HEK293 (cell line): ENCODE data around the gene RPS10.

Experiments
- GLIS1 ChIP-seq: fragments of 450-650 bp; formaldehyde crosslinking; IDR thresholded peaks from 2 replicates; pipeline ENCODE4 v1.5.1; 2016; ENCODE audit warnings: missing biosample characterization, missing genetic modification characterization
- KLF17 ChIP-seq: fragments of 450-650 bp; formaldehyde crosslinking; IDR thresholded peaks from 2 replicates; pipeline ENCODE4 v1.5.1; 2016; ENCODE audit warnings: missing biosample characterization, missing genetic modification characterization
- PATZ1 ChIP-seq: fragments of 450-650 bp; formaldehyde crosslinking; IDR thresholded peaks from 2 replicates; pipeline ENCODE4 v1.5.1; 2016; ENCODE audit warnings: missing biosample characterization, missing genetic modification characterization
- TCF7L2 ChIP-seq: IDR thresholded peaks from 2 replicates; pipeline ENCODE4 v1.6.1; 2011; ENCODE audit warnings: low read depth, mild to moderate bottlenecking, inconsistent platforms, low read length, moderate library complexity, borderline replicate concordance
- ZBTB10 ChIP-seq: fragments of 450-650 bp; formaldehyde crosslinking; IDR thresholded peaks from 2 replicates; pipeline ENCODE4 v1.5.1; 2016; ENCODE audit warnings: missing biosample characterization, missing genetic modification characterization
- ZBTB11 ChIP-seq: fragments of 450-650 bp; formaldehyde crosslinking; conservative IDR thresholded peaks from 2 replicates; pipeline ENCODE4 v1.5.1; 2016; ENCODE audit warnings: low read depth, missing biosample characterization, missing genetic modification characterization
- ZBTB20 ChIP-seq: fragments of 450-650 bp; formaldehyde crosslinking; IDR thresholded peaks from 2 replicates; pipeline ENCODE4 v1.5.1; 2016; ENCODE audit warnings: missing biosample characterization, missing genetic modification characterization
- ZBTB6 ChIP-seq: fragments of 450-650 bp; formaldehyde crosslinking; IDR thresholded peaks from 2 replicates; pipeline ENCODE4 v1.5.1; 2017; ENCODE audit warnings: missing biosample characterization, missing genetic modification characterization
- ZBTB8A ChIP-seq: fragments of 450-650 bp; formaldehyde crosslinking; IDR thresholded peaks from 2 replicates; pipeline ENCODE4 v1.5.1; 2016; ENCODE audit warnings: missing biosample characterization, missing genetic modification characterization
- ZNF148 ChIP-seq: fragments of 450-650 bp; formaldehyde crosslinking; IDR thresholded peaks from 2 replicates; pipeline ENCODE4 v1.5.0; 2017; ENCODE audit warnings: missing biosample characterization, missing genetic modification characterization, borderline replicate concordance
- ZNF169 ChIP-seq: fragments of 450-650 bp; formaldehyde crosslinking; IDR thresholded peaks from 2 replicates; pipeline ENCODE4 v1.5.1; 2016; ENCODE audit warnings: missing biosample characterization, missing genetic modification characterization
- ZNF211 ChIP-seq: fragments of 450-650 bp; formaldehyde crosslinking; IDR thresholded peaks from 2 replicates; pipeline ENCODE4 v1.5.1; 2016; ENCODE audit warnings: low read depth, missing biosample characterization, missing genetic modification characterization
- ZNF335 ChIP-seq: fragments of 450-650 bp; formaldehyde crosslinking; conservative IDR thresholded peaks from 2 replicates; pipeline ENCODE4 v1.5.1; 2016; ENCODE audit warnings: missing biosample characterization, missing genetic modification characterization
- ZNF354C ChIP-seq: fragments of 450-650 bp; formaldehyde crosslinking; IDR thresholded peaks from 2 replicates; pipeline ENCODE4 v1.5.1; 2016; ENCODE audit warnings: missing biosample characterization, missing genetic modification characterization, low read depth, borderline replicate concordance
- ZNF366 ChIP-seq: fragments of 450-650 bp; formaldehyde crosslinking; conservative IDR thresholded peaks from 2 replicates; pipeline ENCODE4 v1.5.1; 2016; ENCODE audit warnings: missing biosample characterization, missing genetic modification characterization
- ZNF37A ChIP-seq: fragments of 450-650 bp; IDR thresholded peaks from 2 replicates; pipeline ENCODE4 v1.5.1; 2018; ENCODE audit warnings: missing biosample characterization, missing genetic modification characterization
- ZNF394 ChIP-seq: fragments of 450-650 bp; formaldehyde crosslinking; IDR thresholded peaks from 2 replicates; pipeline ENCODE4 v1.5.1; 2016; ENCODE audit warnings: missing biosample characterization, missing genetic modification characterization, mild to moderate bottlenecking, moderate library complexity, borderline replicate concordance
- ZNF548 ChIP-seq: fragments of 450-650 bp; formaldehyde crosslinking; IDR thresholded peaks from 2 replicates; pipeline ENCODE4 v1.5.1; 2016; ENCODE audit warnings: missing biosample characterization, missing genetic modification characterization
- ZNF561 ChIP-seq: fragments of 450-650 bp; IDR thresholded peaks from 2 replicates; pipeline ENCODE4 v1.5.1; 2018; ENCODE audit warnings: missing biosample characterization, missing genetic modification characterization, borderline replicate concordance
- ZNF610 ChIP-seq: fragments of 450-650 bp; formaldehyde crosslinking; IDR thresholded peaks from 2 replicates; pipeline ENCODE4 v1.5.1; 2016; ENCODE audit warnings: missing biosample characterization, missing genetic modification characterization, borderline replicate concordance
- ZNF626 ChIP-seq: fragments of 450-650 bp; sonication (Bioruptor Pico); formaldehyde crosslinking; IDR thresholded peaks from 2 replicates; pipeline ENCODE4 v1.5.1; 2018; ENCODE audit warnings: missing biosample characterization, missing genetic modification characterization, inconsistent platforms
- ZNF692 ChIP-seq: fragments of 450-650 bp; formaldehyde crosslinking; IDR thresholded peaks from 2 replicates; pipeline ENCODE4 v1.5.1; 2016; ENCODE audit warnings: missing biosample characterization, missing genetic modification characterization
- ZNF701 ChIP-seq: fragments of 450-650 bp; formaldehyde crosslinking; IDR thresholded peaks from 2 replicates; pipeline ENCODE4 v1.5.1; 2016; ENCODE audit warnings: missing biosample characterization, missing genetic modification characterization
- ZNF791 ChIP-seq: fragments of 450-650 bp; formaldehyde crosslinking; IDR thresholded peaks from 2 replicates; pipeline ENCODE4 v1.5.1; 2016; ENCODE audit warnings: missing biosample characterization, missing genetic modification characterization

Gene RPS10

GRCh38 chr6:34392497-34393190 is 33.2 kb downstream of the RPS10 start, which contains the start of gene NUDT3 (continued):
- peak; percentile 21; the same call in 1 of the 2 replicates for TF ChIP-seq ZNF692
- TF ChIP-seq ZBTB10 (tag by site-specific recombination) = peak; percentile 97
- TF ChIP-seq ZNF701 (tag by site-specific recombination) = no peak
- TF ChIP-seq ZNF37A (tag by site-specific recombination) = 0 out of 2 replicates have a peak, but pooled peaks have one; percentile 36
- TF ChIP-seq ZNF626 (tag by site-specific recombination) = no peak
- TF ChIP-seq TCF7L2 = no peak
- peak; percentile 36; the same call in 1 of the 2 replicates for TF ChIP-seq ZNF394
- TF ChIP-seq ZBTB8A (tag by site-specific recombination) = peak; percentile 41; the same call in 1 of the 2 replicates
- TF ChIP-seq ZNF211 (tag by site-specific recombination) = no peak
- TF ChIP-seq ZNF335 (tag by site-specific recombination) = peak; percentile 68
- TF ChIP-seq ZNF548 (tag by site-specific recombination) = no peak
- TF ChIP-seq ZNF354C (tag by site-specific recombination) = no peak
- TF ChIP-seq ZNF610 (tag by site-specific recombination) = peak; percentile 85; the same call in 1 of the 2 replicates
- TF ChIP-seq ZNF148 = no peak
- no peak for TF ChIP-seq ZBTB6
- TF ChIP-seq GLIS1 (tag by site-specific recombination) = peak; percentile 37; the same call in 1 of the 2 replicates
- peak; percentile 44; the same call in 1 of the 2 replicates for TF ChIP-seq ZNF561 (tag by site-specific recombination)
- TF ChIP-seq ZNF169 (tag by site-specific recombination) = no peak
- no peak for TF ChIP-seq ZNF791
- TF ChIP-seq ZBTB11 (tag by site-specific recombination) = peak; percentile 42; the same call in 1 of the 2 replicates
- peak; percentile 78 for TF ChIP-seq PATZ1 (tag by site-specific recombination)
- TF ChIP-seq ZNF366 (tag by site-specific recombination) = 0 out of 2 replicates have a peak, but pooled peaks have one; percentile 12
- TF ChIP-seq ZBTB20 (tag by site-specific recombination) = peak; percentile 15; the same call in 1 of the 2 replicates
- peak; percentile 32; the same call in 1 of the 2 replicates for TF ChIP-seq KLF17 (tag by site-specific recombination)
